ENCODE measurements around the gene COL23A1. TPM values are rescaled to one million over a fixed set of nuclear protein-coding genes. Genes with fewer than 3 reads are reported as not detected.

The COL23A1 gene
- total RNA-seq, 1 experiment from 2014 or later, result 18.0 TPM

DNA sequence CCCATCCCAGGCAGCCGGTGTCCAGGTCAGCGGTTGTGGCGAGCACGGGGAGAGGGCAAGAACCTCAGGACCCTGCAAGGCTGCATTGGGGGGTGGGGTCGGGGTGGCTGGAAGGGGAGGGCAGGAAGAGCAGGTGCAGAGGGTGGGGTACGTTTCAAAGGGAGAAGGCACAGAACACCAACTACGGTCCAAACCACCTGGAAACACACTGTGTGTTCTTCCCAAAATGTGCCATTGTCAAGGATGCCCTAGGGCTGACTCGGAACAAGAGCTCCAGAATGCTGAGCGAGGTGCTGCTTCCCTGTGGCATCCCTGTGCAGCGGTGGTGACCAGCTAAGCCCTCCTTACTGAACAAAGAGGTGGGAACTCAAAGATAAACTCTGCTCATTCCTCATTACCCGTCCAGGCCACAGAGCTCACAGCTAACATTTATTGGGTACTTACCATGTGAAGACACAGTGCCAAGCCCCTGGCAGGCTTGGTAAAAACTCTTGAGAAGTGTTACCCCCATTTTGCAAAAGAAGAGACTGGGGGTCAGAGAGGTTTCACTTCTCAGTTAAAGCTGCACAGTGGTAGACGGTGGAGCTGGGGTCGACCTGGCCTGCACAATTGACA is 153.8 kb downstream of the COL23A1 start:
- no peaks in the 10 kb centered on the region for H3K36me3 ChIP-seq (replicated peaks; ENCODE audit: control insufficient read depth, insufficient read depth, low read length)
- DNase-seq, result peak; percentile 20
- H3K4me3 ChIP-seq (ENCODE audit: insufficient read depth, low read depth, low read length), result no peak overlapping the region
- no peaks in the 10 kb centered on the region for H3K27me3 ChIP-seq (ENCODE audit: control insufficient read depth, insufficient read depth, low read length)

DNA sequence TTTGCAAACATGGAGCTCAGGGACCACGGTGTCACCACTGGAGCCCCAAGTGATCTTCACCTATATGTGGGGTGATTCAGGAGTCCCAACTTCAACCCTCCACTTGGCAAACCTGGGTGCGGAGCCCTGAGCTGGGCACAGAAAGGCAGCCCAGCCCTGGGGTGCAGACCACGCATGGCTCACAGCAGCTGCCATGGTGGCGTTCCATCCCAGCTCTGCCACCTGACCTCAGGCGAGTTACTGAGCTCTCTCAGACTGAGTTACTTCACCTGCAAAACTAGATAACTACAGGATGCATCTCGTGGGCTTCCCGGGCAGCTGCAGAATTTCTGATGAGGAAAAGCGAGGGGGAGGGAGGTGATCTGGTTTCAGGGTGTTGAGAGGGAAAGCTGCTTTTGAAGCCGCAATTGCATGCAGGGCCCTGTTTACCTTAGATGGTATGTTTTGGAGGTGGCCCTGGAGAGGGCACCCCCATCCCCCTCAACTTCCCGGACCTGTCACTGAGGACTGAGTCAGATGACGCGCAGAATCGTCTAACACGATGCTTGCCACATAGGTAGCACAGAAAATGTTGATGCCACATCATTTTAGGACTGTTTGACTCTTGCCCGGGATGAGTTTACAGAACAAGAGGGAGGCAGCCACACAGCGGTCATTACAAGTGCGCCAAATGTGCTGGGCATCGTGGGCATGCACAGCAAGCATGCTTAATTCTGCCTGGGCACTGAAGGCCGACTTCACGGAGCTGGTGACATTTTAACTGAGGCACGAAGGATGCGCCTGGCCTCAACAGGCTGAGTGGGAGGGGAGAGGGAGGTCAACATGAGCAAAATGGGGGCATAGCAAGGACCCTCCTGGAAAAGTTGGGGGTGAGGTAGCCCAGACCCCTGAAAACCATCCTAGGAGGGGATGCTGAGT is 154.6 kb downstream of the COL23A1 start:
- Histone ChIP-seq H3K36me3 (replicated peaks; ENCODE audit: control insufficient read depth, insufficient read depth, low read length) (no peaks in the 10 kb centered on the region), H3K27me3 (ENCODE audit: control insufficient read depth, insufficient read depth, low read length) (no peaks in the 10 kb centered on the region), H3K4me3 (ENCODE audit: insufficient read depth, low read depth, low read length) (no peak overlapping the region)
- peak; percentile 33 for DNase-seq

DNA sequence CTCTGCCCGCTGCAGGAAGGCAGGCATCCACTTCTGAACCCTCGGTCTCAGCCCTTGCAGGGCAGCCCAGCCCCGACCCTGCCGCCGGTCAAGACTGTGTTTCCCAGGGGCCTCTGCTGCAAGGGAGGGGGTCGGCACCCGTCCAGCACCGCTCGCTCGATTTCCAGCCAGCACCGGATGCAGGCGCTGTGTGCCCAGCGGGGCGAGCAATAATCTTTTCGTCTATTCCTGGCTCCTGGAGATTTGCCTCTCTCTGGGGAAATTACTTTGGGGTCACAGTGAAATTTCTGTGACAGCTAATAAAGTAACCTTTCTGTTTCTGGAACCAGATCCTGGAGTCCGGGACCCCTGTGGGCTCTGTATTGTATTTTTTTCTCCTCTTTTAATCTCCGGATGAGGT is 155.3 kb downstream of the COL23A1 start:
- DNase-seq, result no peak
- Histone ChIP-seq H3K36me3 (replicated peaks; ENCODE audit: control insufficient read depth, insufficient read depth, low read length) (no peaks in the 10 kb centered on the region), H3K27me3 (ENCODE audit: control insufficient read depth, insufficient read depth, low read length) (no peaks in the 10 kb centered on the region), H3K4me3 (ENCODE audit: insufficient read depth, low read depth, low read length) (no peak overlapping the region)

DNA sequence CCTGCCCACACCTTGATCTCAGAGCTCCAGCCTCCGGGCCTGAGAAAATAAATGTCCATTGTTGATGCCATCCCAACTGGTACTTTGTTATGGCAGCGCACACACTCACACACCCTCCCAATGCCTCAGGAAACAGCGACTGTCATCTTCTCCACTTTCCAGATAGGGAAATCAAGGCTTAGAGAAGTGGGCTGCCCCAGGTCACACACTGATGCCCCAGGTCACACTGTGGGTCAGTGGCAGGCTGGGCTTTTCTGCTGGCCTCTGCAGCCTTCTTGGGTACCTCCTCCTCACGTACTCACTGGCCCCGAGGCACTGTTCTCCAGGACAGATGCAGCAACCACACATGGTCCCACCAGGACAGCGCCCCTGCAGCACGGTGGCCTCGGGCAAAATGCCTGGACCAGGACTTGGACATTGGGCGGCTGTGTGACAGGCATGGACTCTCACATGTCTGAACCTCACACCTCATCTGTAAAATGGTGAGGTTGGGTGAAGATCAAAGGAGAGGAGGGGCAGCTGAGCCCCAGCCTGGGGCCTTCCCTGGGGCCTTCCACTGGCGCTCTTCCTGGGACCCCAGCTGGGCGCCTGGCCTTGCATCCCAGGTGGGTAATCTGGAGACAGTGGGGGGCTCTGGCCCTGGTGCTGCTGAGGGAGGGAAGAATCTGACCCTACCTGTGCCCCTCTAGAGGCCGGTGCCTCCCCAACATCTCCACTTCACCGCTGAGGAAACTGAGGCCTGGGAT is 156.0 kb downstream of the COL23A1 start:
- peak; percentile 36 for DNase-seq

DNA sequence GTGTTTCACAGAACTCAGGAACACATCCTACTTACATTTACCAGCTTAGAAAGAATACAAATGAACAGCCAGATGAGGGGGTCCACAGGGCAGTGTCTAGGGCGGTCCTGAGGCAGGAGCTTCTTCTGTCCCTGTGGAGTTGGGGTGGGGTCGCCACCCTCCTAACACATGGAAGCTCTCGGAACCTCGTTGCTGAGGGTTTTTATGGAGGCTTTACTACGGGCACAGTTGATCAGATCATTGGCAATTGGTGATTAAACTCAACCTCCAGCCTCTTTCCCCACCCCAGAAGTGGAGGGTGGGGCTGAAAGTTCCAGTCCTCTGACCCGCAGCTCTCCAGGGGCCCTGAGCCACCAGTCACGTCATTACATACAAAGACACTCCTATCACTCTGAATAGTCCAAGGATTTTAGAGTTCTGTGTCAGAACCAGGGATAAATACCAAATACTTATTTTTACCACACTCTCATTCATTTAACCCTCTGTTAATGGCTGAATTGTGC is 156.9 kb downstream of the COL23A1 start:
- DNase-seq, result peak; percentile 25

More for the DNA sequence above, 156.0 kb downstream of the COL23A1 start:
- Histone ChIP-seq H3K4me3 (ENCODE audit: insufficient read depth, low read depth, low read length) (no peak overlapping the region), H3K27me3 (ENCODE audit: control insufficient read depth, insufficient read depth, low read length) (no peaks in the 10 kb centered on the region), H3K36me3 (replicated peaks; ENCODE audit: control insufficient read depth, insufficient read depth, low read length) (no peaks in the 10 kb centered on the region)

DNA sequence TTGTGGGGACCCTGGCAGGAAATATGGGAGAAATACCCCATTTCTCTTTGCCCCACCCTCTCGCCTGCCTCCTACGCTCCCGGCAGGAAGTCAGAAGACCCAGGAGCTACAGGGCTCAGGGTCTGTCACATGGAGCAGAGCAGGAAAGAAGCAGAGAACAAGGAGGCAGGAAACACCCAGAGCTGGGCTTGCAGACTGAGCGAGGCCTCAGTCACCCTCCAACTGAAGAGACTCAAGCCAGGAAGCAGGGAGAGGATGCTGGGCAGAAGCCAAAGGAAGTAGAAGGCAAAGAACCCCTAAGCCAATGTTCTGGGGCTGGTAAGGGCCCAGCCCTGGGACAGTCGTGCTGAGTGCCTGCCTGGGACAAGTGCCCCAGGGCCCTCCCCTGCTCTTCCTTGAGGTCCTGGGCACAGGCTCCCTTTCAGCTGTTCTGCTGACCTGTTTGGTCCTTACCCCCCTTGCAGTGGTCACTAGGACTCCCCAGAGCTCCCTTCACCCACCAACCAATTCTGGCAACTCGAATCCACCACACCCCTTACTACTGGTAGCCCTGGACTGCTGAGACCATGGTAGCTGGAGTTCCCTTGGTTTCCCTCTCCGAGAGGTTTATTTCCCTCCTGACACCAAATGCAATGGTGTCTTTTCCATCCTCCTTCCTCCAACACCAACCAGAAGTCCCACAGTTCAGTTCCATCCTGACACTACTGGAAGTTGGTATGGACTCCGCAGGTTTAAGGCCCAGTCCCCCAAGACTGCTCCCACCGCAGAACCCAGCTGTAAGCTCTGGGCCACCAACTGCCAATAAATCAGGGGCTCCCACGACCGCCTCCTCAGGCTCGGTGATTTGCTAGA is 157.5 kb downstream of the COL23A1 start:
- H3K36me3 ChIP-seq (replicated peaks; ENCODE audit: control insufficient read depth, insufficient read depth, low read length), result no peaks in the 10 kb centered on the region

More for the DNA sequence above, 156.9 kb downstream of the COL23A1 start:
- Histone ChIP-seq H3K4me3 (ENCODE audit: insufficient read depth, low read depth, low read length) (no peak overlapping the region), H3K36me3 (replicated peaks; ENCODE audit: control insufficient read depth, insufficient read depth, low read length) (no peaks in the 10 kb centered on the region), H3K27me3 (ENCODE audit: control insufficient read depth, insufficient read depth, low read length) (no peaks in the 10 kb centered on the region)

DNA sequence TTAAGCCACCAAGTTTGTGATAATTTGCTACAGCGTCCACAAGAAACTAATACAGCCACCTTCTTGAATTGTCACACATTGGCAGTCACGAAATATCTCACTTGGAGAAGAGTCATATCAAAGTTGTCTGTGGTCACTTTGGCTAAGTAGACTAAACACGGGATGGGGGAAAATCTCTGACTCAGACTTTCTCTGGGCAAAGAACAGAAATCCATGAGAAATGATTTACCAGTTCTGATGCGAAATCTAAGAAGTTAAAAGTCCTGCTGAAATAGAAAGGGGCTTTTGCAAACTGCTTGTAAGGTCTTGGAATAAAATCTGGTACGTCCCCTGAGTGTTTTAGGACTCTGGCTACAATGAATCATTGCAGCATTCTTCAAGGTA is 158.4 kb downstream of the COL23A1 start:
- no peaks in the 10 kb centered on the region for H3K36me3 ChIP-seq (replicated peaks; ENCODE audit: control insufficient read depth, insufficient read depth, low read length)
- H3K4me3 ChIP-seq (ENCODE audit: insufficient read depth, low read depth, low read length), result no peak overlapping the region
- no peaks in the 10 kb centered on the region for H3K27me3 ChIP-seq (ENCODE audit: control insufficient read depth, insufficient read depth, low read length)
- DNase-seq, result no peak

More for the DNA sequence above, 157.5 kb downstream of the COL23A1 start:
- peak; percentile 42 for DNase-seq
- Histone ChIP-seq H3K4me3 (ENCODE audit: insufficient read depth, low read depth, low read length) (no peak overlapping the region), H3K27me3 (ENCODE audit: control insufficient read depth, insufficient read depth, low read length) (no peaks in the 10 kb centered on the region)

DNA sequence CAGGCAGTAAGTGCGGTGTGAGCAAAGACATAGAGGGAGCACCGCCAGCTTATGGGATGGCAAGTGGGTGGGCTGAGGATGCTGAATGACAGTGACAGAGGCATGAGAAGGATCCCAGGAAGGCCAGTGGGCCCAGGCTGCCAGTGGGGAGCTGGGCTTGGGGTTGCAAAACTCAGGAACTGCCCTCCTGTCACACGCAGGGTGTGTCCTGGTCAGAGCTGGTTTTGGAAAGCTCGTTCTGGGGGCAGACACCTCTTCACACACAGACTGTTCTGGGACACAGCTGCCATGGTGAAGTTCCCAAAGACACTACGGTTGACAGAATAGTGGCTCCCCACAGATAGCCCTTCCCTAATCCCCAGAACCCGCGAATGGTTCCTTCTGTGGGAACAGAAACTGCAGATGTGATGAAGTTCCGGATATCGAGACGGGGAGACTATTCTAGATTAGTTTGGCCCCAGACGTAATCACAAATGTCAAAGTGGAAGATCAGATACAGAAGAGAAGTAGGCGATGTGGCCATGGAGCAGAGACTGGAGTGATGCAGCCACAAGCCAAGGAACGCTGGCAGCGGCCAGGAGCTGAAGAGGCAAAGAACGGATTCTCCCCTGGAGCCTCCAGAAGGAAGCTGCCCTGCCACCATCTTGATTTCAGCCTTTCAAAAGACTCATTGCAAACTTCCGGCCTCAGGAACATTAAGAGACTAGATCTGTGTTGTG is 159.0 kb downstream of the COL23A1 start:
- Histone ChIP-seq H3K36me3 (replicated peaks; ENCODE audit: control insufficient read depth, insufficient read depth, low read length) (no peaks in the 10 kb centered on the region), H3K27me3 (ENCODE audit: control insufficient read depth, insufficient read depth, low read length) (no peaks in the 10 kb centered on the region), H3K4me3 (ENCODE audit: insufficient read depth, low read depth, low read length) (no peak overlapping the region)
- peak; percentile 26 for DNase-seq

DNA sequence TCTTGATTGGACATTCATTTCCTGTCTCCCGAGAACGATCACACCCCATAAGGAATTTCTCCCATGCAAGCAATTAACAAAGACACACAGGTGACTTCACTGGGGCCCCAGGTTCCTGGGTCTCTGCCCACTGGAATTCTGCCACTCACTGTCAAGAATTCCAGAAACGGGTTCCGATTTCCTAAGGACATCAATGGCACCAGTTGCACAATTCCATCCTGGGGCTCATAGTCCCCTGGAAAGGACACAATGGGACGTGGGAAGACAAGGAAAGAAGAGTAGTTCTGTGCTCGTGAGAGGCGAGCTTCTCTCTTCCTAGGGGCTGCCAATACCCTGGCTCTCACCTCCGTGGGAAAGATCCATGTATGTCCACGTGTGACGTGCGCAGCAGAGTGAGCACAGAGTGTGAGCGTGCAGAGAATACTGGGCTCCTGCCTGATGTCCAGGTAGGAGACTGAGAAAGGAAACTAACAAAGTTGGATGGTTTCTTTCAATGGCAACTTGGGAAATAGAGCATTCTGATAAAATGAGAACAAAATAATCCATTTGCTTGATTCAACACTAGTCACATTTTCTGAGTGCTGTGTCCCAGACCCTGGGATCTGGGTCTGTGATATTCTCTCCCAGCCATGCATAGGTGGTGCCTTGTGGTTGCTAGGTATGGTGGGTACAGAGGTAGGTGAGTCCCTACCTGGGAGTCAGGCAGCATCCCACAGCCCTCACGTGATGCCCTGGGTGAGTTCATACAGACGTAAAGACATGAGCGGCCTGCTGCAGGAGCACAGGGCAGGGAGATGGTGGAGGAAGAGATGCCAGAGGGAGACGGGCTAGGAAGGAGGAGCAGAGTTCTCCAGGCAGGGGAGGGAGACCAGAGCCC is 159.8 kb downstream of the COL23A1 start:
- DNase-seq, result peak; percentile 23
- H3K27me3 ChIP-seq (ENCODE audit: control insufficient read depth, insufficient read depth, low read length), result no peaks in the 10 kb centered on the region
- no peaks in the 10 kb centered on the region for H3K36me3 ChIP-seq (replicated peaks; ENCODE audit: control insufficient read depth, insufficient read depth, low read length)
- H3K4me3 ChIP-seq (ENCODE audit: insufficient read depth, low read depth, low read length), result no peak overlapping the region

DNA sequence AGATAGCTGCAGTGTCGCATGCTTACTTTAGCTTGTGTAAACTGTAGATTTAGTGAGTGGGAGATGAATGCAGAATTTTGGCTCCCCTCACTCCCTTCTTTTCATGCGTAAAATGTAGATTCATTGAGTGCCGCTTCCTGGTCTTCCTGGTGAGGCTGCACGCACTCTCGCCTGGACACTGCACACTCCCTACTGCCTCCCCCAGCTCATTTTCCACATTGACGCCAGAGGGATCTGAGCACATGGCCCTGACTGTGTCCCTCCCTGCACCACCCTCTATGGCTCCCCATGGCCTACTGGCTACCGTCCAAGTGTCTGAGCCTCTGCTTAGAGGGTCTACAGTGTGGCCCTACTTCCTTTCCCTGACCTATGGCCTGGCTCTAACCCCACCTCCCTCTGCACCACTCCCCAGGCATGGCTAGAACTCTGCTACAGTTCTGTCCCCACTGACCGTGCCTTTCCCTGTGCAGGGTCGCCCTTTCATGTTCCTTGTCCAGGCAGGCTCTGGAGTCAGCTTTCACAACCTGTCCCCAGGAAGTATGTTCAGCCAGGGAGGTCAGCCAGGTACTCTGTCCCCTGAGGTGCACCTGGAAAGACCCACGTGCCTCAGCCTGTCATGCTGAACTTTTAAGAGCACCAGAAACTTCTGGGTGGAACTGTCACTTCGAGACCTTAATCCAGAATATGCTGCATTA is 160.6 kb downstream of the COL23A1 start:
- Histone ChIP-seq H3K4me3 (ENCODE audit: insufficient read depth, low read depth, low read length) (no peak overlapping the region), H3K36me3 (replicated peaks; ENCODE audit: control insufficient read depth, insufficient read depth, low read length) (no peaks in the 10 kb centered on the region), H3K27me3 (ENCODE audit: control insufficient read depth, insufficient read depth, low read length) (no peaks in the 10 kb centered on the region)
- DNase-seq, result peak; percentile 25

DNA sequence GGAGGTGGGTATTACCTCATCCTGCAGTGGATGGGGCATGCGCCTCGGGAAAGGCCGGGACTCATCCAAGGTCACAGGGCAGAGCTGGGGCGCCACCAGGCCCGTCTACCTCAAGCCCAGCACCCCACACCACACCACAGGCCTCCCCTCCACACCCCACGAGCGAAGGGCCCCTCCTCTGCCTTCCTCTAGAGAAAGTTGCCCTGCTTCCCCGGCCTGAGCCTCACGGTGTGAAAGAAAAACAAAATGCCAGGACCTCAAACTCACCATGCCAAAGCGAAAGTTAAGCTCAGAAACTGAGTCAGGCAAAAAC is 161.1 kb downstream of the COL23A1 start:
- H3K27me3 ChIP-seq (ENCODE audit: control insufficient read depth, insufficient read depth, low read length), result no peaks in the 10 kb centered on the region
- DNase-seq, result no peak
- no peaks in the 10 kb centered on the region for H3K36me3 ChIP-seq (replicated peaks; ENCODE audit: control insufficient read depth, insufficient read depth, low read length)
- H3K4me3 ChIP-seq (ENCODE audit: insufficient read depth, low read depth, low read length), result no peak overlapping the region

DNA sequence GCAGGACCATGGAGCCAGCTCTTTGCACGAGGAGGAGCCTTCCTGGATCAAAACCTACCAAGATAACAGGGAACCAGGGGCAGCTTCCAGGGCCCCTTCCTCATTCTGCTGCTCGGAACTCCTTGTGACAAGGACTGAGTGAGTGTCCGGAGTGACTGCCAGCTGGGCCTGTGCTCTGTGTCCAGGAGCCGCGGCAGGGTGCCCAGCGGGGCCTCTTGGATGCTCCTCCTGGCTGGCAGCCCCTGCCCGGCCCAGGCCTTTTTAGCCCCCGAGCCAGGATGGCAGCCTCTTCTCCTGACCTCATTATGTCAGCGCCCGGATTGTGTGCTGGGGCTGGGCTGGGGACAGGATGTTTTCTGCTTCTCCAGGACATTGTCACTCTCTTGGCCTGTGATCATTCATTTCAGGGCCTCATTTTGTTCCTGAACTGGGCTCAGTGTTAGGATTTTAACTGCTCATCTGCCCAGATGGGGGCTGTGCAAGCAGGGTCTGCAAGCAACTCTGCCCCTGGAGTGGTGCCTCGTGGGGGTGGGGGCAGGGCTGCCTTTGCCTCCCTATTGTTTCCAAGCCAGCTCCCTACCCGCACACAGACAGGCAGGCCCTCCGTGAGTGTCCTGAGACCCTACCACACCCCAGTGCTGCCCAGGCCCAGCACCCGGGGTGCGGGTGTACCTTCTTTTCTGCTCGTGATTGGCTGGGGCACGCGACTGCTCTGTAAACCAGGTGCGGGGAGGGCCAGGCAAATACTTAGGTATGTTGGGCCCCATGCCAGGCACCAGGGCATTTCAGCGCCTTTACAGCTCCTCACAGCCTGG is 161.6 kb downstream of the COL23A1 start:
- Histone ChIP-seq H3K27me3 (ENCODE audit: control insufficient read depth, insufficient read depth, low read length) (no peaks in the 10 kb centered on the region), H3K36me3 (replicated peaks; ENCODE audit: control insufficient read depth, insufficient read depth, low read length) (no peaks in the 10 kb centered on the region), H3K4me3 (ENCODE audit: insufficient read depth, low read depth, low read length) (no peak overlapping the region)
- peak; percentile 72 for DNase-seq
